ENCODE results near the gene LRRK2. TPM values are rescaled to one million over a fixed set of nuclear protein-coding genes. Genes with fewer than 3 reads are reported as not detected.
"Not testable (repeated sequence)": the region's sequence is repeated elsewhere in the genome, so short reads cannot be mapped to it uniquely, and the experiment has no call there.

Gene LRRK2
- total RNA-seq, 2 donors from 2014 or later: 6.2 to 6.8 TPM

DNA sequence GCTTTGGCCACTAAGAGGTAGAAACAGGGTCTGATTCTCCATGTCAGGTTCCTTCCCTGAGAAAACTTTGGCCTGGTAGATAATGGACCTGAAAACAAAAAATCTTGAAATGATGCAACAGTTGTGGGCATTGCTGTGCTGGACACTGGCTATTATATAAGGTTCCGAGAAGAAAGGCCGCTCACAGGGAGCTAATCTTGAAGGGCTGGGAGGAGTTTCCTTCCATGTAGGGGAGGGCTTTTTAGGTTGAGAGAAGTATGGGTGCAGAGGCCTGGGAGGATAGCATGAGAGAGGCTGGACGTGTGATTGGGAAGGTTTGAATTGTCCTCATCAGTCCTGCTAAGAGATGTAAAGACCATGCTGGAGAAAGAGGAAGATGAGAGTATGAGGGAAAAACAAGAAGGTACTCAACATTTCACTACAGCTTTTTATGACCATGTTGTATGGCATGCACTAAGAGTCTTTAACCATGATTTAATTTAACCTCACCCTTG lies 11.6 kb downstream of the LRRK2 start:
- DNase-seq (ENCODE audit: low spot score): no peak
- Histone ChIP-seq H3K27ac (no peak overlapping the region), H3K9me3 (no peaks in the 10 kb centered on the region), H3K27me3 (replicated peaks; ENCODE audit: insufficient read depth) (no peaks in the 10 kb centered on the region), H3K4me3 (no peak overlapping the region), H3K4me1 (replicated peaks) (no peaks in the 10 kb centered on the region), H3K36me3 (no peaks in the 10 kb centered on the region)
- WGBS: 93% methylated on average over 3 of the region's 3 CpGs
- intact Hi-C loops (cut with DNase I): no loop called here
- TF ChIP-seq POLR2AphosphoS5 (IDR thresholded peaks at IDR 0.05) (no peak), POLR2A (IDR thresholded peaks at IDR 0.05) (no peak)
- TF ChIP-seq, protein P1, sequence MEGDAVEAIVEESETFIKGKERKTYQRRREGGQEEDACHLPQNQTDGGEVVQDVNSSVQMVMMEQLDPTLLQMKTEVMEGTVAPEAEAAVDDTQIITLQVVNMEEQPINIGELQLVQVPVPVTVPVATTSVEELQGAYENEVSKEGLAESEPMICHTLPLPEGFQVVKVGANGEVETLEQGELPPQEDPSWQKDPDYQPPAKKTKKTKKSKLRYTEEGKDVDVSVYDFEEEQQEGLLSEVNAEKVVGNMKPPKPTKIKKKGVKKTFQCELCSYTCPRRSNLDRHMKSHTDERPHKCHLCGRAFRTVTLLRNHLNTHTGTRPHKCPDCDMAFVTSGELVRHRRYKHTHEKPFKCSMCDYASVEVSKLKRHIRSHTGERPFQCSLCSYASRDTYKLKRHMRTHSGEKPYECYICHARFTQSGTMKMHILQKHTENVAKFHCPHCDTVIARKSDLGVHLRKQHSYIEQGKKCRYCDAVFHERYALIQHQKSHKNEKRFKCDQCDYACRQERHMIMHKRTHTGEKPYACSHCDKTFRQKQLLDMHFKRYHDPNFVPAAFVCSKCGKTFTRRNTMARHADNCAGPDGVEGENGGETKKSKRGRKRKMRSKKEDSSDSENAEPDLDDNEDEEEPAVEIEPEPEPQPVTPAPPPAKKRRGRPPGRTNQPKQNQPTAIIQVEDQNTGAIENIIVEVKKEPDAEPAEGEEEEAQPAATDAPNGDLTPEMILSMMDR (IDR thresholded peaks at IDR 0.05): no peak

DNA sequence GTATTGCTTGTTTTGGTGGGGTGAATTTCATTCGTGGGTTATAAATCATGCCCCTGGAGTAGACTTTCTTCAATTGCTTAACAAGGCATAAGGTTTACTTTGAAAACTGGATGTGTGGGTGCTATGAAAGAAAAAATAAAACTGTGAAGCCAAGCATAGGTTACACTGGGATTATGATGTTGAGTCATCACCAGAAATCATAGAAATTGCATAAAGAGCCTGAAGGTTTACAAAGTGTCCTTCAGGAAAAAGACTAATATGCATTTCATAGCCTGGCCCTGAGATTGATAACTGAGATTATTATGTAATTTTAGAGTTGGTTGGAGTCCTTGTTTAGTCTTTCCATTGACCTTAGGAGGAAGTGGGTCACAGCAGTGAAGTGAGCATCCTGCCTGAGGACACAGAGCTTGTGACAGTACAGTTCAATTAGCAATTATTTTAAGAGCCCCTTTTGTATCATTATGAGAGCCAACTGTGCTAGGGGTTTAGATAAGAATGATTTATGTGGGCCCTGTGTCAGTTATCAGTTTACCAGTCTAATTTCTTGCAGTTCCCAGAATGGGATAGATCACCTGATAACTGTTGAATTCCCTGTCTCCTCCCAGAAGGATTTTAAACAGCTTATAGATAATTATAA lies 13.6 kb downstream of the LRRK2 start:
- Histone ChIP-seq H3K4me3 (no peak overlapping the region), H3K4me1 (replicated peaks) (no peaks in the 10 kb centered on the region), H3K27ac (no peak overlapping the region), H3K36me3 (no peaks in the 10 kb centered on the region), H3K27me3 (replicated peaks; ENCODE audit: insufficient read depth) (no peaks in the 10 kb centered on the region), H3K9me3 (no peaks in the 10 kb centered on the region)
- 22% methylated on average over 1 of the region's 1 CpG for WGBS
- no peak for TF ChIP-seq POLR2AphosphoS5 (IDR thresholded peaks at IDR 0.05)
- no peak for TF ChIP-seq POLR2A (IDR thresholded peaks at IDR 0.05)
- TF ChIP-seq, protein P1 (IDR thresholded peaks at IDR 0.05): no peak
- intact Hi-C loops (cut with DNase I): no loop called here
- DNase-seq (ENCODE audit: low spot score): no peak

DNA sequence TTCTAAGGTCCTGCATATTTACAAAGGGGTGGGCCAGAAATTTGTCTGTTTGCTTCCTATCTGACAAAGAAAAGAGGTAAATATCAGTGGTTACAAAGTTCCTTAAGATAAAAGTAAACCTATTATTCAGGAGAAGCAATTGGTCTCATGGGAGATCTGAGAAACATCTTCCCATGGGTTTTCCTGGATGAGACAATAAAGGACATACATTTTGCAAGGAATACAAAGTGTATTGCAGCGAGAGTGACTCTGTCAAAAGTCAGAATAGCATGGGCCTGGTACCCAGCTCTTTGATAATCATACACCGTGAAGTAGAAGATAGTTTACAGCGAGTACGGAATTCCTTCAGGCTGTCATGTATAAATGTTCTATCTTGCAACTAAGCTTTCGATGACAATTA lies 14.2 kb downstream of the LRRK2 start:
- Histone ChIP-seq H3K27ac (no peak overlapping the region), H3K9me3 (no peaks in the 10 kb centered on the region), H3K4me1 (replicated peaks) (no peaks in the 10 kb centered on the region), H3K4me3 (no peak overlapping the region), H3K27me3 (replicated peaks; ENCODE audit: insufficient read depth) (no peaks in the 10 kb centered on the region), H3K36me3 (no peaks in the 10 kb centered on the region)
- intact Hi-C loops (cut with DNase I): no loop called here
- no peak for DNase-seq (ENCODE audit: low spot score)
- 88% methylated on average over 5 of the region's 5 CpGs for WGBS
- TF ChIP-seq, protein P1 (IDR thresholded peaks at IDR 0.05): no peak
- TF ChIP-seq POLR2AphosphoS5 (IDR thresholded peaks at IDR 0.05): no peak
- no peak for TF ChIP-seq POLR2A (IDR thresholded peaks at IDR 0.05)

DNA sequence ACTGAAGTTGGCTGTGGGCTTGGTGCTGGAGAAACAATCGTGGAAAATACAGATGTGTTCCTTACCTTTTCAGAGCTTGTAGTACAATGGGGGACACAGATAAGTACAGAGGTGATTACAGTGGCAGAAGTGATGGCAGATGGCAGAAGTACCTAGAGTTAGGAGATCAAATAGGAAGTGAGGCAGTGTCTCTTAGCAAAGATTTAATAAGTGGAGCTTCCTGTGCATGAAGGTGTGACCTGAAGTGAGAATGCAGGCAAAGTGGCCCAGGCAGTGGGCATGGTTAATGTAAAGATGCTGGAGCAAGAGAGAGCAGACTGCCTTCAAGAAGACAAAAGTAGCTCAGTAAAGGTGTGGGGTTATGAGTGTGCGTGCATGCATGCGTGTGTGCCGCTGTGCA lies 16.0 kb downstream of the LRRK2 start:
- Histone ChIP-seq H3K27me3 (replicated peaks; ENCODE audit: insufficient read depth) (no peaks in the 10 kb centered on the region), H3K4me1 (replicated peaks) (no peaks in the 10 kb centered on the region), H3K4me3 (no peak overlapping the region), H3K36me3 (no peaks in the 10 kb centered on the region), H3K27ac (no peak overlapping the region), H3K9me3 (no peaks in the 10 kb centered on the region)
- WGBS: 94% methylated on average over 4 of the region's 4 CpGs
- intact Hi-C loops (cut with DNase I): no loop called here
- no peak for DNase-seq (ENCODE audit: low spot score)
- TF ChIP-seq POLR2A (IDR thresholded peaks at IDR 0.05) (no peak), POLR2AphosphoS5 (IDR thresholded peaks at IDR 0.05) (no peak)
- TF ChIP-seq, protein P1 (IDR thresholded peaks at IDR 0.05): no peak

DNA sequence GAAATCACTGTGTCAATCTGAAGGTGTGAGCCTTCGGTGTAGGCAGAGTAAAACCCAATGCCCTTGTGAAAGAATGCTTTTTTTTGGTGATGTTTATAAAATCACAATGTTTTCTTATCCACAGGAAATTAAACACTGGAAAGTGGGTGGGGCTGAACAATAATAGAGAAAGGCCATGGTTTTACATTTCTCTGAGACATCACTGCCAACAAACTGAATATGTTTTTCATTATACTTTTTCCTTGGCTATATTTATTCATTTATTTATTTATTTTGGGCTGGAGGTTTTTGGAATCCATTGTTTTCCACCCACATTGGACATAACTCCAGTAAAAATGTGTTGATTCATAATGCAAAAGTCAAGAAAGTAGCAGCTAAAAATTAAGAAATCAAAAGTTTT lies 16.9 kb downstream of the LRRK2 start:
- WGBS: 75% methylated on average over 1 of the region's 1 CpG
- no peak overlapping the region for H3K27ac ChIP-seq
- no peak for DNase-seq (ENCODE audit: low spot score)
- TF ChIP-seq, protein P1 (IDR thresholded peaks at IDR 0.05): no peak
- TF ChIP-seq POLR2AphosphoS5 (IDR thresholded peaks at IDR 0.05): no peak
- TF ChIP-seq POLR2A (IDR thresholded peaks at IDR 0.05): no peak
- no peak overlapping the region for H3K4me3 ChIP-seq
- H3K4me1 ChIP-seq (replicated peaks): no peaks in the 10 kb centered on the region
- intact Hi-C loops (cut with DNase I): no loop called here
- no peaks in the 10 kb centered on the region for H3K36me3 ChIP-seq
- no peaks in the 10 kb centered on the region for H3K9me3 ChIP-seq
- H3K27me3 ChIP-seq (replicated peaks; ENCODE audit: insufficient read depth): no peaks in the 10 kb centered on the region

DNA sequence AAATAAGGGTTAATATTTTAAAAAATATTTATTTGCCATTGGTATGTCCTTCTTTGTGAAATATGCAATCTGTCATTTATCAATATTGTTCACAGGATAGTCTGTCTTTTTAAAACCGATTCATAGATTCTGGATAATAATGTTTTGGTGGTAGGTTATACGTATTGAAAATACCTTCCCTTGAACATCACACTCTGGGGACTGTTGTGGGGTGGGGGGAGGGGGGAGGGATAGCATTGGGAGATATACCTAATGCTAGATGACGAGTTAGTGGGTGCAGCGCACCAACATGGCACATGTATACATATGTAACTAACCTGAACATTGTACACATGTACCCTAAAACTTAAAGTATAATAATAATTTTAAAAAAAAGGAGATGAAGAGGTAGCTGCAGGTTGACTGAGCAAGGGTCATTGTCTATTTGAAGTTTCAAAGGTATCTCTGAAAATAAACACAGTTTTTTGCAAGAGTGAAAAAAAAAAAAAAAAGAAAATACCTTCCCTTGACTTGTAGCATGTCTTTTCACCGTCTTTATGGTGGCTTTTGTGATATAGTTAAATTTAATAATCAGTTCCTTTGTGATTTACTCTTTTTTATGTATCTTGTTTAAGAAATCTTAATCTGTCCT lies 19.8 kb downstream of the LRRK2 start:
- H3K9me3 ChIP-seq; H3K4me3 ChIP-seq; H3K4me1 ChIP-seq (replicated peaks); DNase-seq (ENCODE audit: low spot score); H3K27ac ChIP-seq; intact Hi-C loops (cut with DNase I); H3K36me3 ChIP-seq; H3K27me3 ChIP-seq (replicated peaks; ENCODE audit: insufficient read depth): not testable (repeated sequence)
- 93% methylated on average over 5 of the region's 5 CpGs for WGBS

Measured in prostate gland (tissue), 2 donors.